GM19023 (cell line): ENCODE data around the gene POC1B.
A peak's percentile ranks its signal among the peaks of the same experiment; 100 is the strongest.

Experiments
- ATAC-seq: cut with Tn5 transposase; IDR thresholded peaks from one replicate; pipeline ENCODE4 v1.9.1; 2021; ENCODE audit warnings: mild to moderate bottlenecking, moderate library complexity; ENCODE audit not compliant: unreplicated experiment

The POC1B gene

DNA sequence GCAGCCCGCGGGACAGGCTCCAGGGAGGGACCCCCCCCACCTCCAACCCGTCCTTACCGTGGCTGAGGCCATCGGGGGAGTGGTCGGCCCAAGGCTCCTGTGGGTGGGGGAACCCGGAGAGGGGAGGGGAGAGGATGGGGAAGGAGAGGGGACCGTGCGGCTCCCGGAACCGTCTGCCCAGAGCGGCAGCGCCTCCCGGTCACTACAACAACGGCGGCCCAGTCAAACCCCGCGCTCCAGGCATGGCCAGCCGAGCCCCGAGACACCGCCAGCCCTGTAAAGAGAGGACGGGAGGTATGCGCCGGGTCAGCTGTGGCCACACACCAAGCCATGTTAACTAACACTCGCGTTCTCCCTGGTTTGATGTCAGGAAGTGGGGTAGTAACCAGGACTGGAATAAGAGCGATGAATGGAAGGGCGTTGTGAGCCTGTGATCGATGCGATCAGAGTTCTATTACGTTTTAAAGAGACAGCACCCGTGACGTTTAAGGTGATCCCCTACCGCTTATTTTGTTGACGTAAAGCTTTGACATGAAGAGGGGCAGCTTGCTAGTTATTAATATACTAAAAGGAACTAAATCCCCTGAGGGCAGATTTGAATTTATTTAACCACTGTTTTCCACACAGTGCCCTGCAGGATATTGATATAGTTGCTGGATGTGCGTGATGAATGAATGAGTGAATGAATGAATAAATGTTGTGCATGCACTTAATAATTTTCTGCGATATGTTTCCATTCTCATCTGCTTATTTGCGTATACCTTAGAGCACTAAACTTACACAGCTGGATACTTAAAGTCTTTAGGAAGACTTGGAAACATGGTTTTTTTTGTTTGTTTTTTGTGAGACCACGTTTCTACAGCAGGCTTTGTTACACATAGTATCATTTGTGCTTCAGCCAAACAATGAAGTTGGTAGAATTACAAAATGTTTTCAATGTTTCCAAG is at the start of gene POC1B:
Gene POC1B (minus strand): TSS at position 224 of the 947 bp plus-strand sequence. CDS start 152 bp downstream, at position 72.
- ATAC-seq, result peak; percentile 73

DNA sequence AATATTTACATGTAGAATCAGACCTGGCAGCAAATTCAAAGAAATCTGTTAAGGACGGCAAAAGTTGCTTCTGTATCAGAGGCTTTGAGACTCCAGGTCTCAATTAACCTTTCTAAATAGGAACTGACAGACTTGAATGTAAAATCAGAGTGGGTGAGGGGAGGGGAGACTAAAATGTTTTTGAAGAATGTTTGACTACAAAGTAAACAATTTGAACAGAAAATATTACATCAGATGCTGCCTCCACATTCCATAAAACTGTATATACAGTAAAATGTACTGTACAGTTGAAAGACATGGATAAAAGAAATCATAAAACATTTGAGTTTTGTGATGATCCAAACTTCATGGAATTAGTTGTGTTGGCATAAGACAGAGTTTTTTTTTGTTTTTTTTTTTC is 49.5 kb upstream of the POC1B start:
- ATAC-seq, result no peak

DNA sequence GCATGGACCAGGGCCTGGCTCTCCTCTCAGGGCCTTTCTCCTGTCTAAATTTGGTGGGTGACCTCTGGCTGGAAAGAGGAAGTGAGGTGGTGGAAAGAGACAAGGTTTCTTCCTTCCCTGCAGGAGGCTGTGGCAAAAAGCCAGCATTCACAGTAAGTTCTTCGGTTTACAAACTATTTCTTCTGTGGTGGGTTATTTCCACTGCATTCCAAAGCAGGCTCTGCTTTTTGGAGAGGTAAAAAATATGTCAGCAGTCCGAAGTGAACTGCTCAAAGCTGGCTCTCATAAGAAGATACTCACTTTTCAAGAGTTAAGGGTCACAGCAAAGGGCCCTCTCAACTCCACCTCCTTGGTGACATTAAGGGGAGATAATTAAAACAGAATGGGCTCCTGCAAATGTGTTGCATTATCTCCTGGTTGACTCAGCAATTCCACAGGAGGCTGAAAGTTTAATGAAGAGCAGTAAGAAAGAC is 48.9 kb upstream of the POC1B start:
- ATAC-seq, result no peak

DNA sequence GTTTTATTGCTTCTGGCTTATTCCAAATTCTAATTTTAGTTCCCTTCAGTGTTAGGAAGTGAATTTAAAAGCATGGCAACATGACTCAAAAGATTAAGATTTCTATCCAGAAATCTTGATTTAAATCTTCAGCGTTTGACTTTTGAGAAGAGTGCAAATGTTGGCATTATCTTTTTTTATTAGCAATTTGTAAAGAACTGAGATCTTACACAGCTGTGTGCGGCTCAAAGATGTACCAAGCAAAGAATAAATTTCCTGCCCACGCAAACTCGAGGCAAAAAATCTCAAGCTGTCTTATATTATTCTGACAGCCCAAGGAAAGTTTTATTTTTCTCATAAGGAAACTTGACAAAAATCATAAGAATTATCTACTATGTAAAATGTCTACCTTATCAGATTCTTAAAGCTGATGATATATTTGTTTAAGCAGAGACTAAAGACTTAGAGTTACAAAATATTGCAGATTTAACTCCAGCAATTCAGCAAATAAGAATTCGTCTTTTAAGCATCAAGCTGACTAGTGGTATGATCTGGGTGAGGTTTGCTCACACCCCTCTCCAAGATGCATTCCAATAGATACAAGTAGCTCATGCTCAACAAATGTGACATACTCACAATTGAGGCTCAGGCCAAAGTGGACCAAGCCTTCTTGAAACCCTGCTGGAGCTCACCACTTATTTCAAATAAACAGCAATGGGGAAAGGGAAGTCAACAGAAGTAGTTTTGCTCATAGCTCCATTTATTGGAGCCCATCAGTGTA is 47.4 kb upstream of the POC1B start:
- ATAC-seq, result no peak

DNA sequence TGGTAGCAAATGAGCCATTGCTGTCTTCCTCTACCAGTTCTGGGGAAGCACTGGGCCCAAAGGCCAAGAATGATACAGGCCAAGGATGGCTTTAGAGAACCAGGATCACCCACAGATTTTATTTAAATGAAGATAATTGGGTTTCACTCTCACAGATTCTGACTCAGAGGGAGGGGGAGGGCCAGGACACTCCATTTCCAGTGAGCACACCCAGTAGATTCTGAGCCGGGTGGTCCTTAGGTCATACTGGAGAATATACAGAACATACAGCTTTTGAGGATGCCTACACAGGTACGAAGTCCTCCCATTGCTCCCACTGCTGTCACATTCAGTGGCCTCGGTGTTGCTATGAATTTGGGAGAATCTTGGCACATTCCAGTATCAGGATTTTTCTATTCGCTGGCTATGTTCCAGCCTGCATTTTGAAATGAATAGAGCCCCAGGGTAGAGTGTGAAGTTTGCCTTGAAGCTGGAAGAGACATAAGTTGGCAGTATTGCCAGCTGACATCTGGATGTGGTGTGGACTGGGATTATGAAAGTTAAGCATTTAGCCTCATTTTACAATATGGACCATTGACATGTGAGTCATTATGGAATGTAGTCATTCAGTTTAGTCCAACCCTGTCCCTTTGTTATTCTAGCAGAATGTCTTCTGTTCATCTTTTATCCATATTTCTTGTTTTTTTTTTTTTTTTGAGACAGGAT is 45.8 kb upstream of the POC1B start:
- no peak for ATAC-seq

DNA sequence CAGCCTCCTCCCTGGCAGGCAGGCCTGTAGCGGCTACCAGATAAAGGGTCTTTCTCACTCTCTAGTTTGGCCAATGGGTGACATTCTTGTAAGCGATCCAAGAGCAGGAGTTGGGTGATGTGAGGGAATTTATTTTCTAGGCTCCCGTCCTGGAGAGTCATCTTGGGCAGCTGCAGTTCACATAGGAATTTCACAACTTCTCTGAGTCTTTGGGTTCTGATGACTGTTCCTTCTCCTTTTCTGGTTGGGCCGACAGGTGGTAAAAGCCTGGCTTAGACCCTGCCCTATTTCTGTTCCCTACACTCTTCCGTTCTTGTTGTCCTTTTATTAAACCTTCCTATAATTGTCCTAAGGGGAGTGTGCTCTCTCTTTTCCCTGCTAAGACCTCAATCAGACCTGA is 42.6 kb upstream of the POC1B start:
- no peak for ATAC-seq

DNA sequence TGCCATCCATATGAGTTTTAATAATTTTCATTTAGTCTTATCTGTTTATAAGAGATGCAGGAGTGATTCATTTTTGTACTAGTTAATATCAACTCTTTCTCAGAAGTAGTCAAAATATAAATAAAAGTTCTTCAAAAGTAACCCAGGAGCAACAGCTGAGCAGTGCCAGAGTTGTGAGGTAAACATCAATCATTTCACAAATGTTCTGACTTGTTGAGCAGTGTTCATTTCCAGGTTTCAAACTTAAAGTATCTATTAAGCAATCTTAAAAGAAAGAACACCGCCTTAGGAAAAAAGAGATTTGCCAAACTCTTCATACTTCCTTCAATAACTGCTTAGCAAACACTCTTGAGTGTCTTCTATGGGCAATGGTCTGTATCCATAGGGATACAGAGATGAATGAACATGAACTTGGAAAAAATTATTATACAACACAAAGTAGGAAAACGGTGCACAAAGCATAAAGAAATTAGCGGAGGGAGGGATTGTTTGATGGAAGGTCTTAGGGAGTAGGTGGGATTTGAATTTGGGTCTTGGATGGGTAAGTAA is 41.9 kb upstream of the POC1B start:
- ATAC-seq, result no peak

DNA sequence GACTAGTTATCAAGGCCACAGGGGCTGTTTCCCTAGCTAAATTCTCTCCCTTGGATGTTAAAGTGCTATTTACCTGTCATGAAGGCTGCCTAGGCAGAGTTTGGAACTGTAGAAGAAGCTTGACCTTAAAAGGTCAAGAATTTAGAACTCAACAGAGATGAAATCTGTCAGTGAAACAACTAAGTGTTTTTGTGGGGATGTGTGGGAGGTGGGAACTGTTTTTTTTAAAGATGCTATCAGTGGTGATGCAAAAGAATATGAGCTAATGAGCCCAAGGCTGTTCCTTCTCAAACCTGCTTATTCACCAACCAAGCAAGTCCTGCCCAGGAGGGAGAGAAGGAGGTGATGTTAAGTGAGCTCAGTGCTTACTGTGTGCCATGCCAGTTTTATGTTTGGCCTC is 40.8 kb upstream of the POC1B start:
- ATAC-seq, result no peak

DNA sequence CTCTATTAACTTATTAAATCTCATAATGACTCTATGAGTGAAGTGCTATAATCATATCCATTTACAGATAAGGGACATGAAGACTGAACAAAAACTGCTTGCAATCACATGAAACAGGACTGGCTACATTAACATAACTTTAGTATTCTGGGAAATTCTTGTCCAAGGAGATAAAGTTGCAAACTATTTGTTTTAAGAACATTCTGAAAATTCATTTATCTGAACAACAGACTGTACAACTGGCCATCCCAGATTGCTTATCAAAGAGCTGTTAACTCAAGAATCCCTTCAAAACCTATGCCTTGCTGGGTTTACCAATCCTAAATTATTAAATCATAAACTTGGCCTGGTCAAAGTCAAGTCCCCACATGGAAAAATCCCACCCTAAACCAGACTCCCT is 39.2 kb upstream of the POC1B start:
- ATAC-seq, result no peak

DNA sequence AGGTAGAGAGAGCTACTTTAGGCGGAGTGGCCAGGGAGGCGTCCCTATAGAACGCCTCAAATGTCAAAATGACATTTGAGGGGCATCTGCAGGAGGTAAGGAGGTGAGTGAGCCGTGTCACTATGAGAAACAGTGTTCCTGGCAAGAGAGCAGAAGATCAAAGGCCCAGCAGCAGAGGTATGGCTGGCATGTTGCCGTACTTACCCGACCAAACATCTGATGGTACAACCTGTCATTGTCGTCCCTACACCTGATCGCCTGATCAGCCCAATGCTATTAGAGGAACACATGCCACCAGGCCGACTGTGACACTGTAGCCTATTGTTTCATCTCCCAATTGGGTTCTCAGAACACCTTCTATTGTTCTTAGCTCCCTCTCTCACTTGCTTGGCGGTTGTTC is 33.9 kb upstream of the POC1B start:
- ATAC-seq, result no peak

DNA sequence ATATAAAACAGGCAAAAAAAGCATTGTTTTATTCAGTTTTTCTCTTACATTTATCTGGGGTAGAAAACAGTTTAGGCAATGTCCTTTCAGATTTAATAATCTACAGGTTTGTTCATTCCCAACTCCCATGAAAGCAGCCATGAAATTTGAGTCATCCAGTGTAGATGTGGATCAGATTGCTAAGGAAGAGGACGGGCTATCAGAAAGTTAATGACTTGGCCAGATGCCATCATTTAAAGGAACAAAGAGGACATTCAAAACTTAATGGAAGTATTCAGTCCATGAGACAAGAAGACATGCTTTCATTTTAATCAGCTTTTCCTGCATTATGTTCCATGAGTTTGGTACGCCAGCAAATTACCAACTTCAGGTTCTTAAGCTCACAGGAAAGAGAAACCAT is 31.1 kb upstream of the POC1B start:
- ATAC-seq, result no peak

DNA sequence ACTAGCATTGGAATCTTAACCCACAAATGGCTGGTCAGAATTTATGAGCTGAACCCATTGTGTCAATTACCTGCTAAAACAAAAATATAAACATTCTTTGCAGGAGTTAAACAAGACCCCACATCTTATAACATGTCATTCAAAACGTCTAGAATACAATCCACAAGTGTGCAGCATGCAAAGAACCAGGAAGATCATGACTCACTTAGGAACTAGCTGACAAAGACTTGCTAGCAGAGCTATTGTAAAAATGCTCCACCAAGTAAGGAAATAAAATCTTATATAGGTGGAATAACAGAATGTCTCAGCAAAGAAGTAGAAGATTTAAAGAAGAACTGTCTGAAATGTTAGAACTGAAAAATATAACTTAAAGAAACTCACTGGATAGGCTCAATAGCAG is 26.5 kb upstream of the POC1B start:
- no peak for ATAC-seq

DNA sequence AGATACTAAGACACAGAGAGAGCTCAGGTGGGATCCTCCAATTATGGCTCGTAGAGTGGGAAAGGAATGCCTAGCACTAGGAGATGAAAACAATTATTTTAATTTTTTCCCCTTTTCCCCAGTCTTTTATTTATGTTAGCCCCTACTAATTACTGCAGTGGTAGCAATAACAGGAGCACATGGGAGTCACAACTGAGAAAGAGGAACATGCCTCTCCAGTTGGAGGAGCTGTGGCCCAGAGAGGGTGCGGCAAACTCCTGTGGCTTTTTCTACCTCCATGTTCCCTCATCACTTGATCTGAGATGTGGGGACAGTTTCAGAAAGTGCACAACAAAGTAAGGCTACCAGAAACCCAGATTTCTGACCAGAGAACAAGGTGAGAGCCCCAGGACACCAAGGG is 25.9 kb upstream of the POC1B start:
- ATAC-seq, result no peak

DNA sequence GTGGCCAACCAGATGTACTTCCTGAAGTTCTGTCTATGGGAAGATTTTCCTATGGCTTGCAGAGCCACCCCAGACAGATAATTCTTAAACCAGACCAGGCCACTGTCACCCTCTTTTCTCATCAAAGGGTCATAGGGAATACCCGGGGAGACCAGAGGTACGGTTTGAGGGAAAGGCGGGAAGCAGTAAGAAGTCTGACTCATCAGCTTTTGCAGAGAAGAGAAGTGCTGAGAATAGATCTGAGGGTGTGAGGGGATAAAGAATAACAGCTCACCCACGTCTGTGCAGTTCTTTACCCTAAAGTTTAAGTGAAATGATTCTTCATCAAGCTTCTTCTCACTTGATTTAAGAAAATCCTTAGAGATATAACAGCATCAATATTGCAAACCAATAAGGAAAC is 21.3 kb upstream of the POC1B start:
- no peak for ATAC-seq

DNA sequence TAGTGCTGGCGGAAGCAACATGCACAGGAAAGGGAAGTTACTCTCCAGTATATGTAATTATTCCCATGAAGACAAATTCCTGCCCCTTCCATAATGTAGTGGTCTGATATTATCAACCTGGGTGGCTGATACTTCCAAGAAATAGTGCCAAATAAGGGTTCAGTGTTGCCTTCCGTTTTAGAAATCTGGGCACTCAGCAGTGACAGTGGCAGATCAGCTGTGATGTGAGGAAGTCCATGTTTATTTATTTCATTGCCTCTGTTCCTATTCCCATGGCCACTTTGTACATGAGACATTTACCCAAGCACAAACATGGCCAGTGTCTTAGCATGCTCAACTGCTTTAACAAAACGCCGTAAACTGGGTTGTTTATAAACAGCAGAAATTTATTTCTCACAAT is 20.3 kb upstream of the POC1B start:
- no peak for ATAC-seq

DNA sequence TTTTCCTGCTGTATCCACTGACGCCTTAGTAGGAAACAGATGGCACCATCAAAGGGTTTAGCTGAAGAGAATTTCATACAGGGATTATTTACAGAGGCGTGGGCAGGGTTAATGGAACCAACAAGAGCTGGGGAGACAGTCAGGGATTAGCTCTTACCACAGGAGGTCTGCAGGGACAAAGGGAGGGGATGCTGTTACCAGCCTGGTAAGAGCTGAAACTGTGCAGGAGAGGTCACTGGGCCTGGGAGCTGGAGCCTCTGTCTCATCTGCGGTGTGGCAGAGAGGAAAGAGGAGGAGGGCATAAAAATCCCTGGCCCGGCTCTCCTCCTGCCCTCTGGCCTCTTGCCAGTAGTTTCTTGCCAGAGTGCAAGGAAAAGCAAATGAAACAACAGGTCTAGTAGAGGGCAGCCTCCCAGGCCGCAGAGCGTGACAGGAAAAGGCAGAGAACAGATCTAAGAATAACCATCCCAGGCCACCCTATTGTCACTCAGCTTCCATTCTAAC is 18.9 kb upstream of the POC1B start:
- ATAC-seq, result no peak

DNA sequence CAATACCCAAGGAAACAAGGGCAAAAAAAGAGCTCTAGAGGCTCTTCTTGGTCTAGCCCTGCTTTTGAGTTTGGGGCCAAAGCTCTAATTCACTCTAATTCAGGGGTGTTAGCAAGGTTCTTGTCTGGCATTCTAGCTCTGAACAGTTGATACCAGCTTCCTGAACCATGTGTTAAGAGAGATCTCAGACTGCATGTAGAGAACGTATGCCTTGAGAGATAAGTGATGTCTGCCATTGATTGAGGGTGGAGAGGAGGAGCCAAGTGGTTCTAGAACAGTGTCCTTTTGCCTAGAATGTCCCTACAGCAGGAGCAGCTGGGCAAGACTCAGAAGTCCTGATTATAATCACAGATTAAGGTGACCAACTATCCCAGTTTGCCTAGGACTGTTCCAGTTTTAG is 18.2 kb upstream of the POC1B start:
- no peak for ATAC-seq

DNA sequence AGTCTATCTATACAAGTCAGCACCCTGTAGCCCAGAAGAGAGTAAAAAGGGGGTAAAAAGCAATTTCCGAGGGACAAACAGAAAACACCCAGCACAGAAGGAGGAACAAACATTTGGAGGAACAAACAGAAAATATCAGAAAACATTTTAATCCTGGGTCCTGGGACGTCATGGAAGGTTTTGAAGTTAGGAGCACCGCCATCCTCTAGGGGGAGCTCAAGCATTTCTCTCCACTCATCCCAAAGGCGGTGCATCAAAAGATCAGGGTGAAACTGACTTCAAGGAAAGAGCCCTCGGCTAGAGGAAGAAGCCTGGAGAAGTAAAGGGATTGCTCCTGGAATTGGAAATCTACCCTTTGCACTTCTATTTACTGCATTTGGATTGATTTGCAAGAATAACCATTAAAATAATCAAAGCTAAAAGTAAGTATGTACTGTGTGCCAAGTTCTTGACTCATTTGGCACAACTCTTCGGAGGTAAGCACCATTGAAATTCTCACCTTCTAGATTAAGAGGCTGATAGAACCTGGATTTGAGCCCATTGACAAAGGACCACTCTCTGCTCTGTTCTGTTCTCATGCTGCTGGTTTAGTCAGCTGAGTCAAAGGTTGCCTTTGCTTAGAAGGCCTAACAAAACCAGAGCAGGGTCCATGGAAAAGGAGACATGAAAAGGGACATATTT is 17.2 kb upstream of the POC1B start:
- ATAC-seq, result peak; percentile 82

DNA sequence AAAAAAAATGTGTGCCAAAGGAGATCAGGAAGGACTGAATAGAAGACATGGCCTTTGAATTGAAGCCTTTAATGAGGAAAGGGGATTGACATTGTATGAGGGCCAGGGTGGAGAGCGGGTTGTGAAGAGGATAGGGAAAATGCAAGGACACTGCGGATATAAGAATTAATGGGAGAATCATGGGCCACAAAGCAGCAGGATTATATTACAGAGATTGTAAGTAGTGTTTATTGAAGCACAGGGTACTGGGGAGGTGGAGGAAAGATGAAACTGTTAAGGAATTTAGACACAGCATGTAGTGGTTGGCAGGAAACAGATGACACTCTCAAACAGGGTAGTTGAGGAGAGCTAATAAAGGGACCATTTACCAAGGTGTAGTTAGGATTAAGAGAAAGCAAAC is 16.4 kb upstream of the POC1B start:
- no peak for ATAC-seq

DNA sequence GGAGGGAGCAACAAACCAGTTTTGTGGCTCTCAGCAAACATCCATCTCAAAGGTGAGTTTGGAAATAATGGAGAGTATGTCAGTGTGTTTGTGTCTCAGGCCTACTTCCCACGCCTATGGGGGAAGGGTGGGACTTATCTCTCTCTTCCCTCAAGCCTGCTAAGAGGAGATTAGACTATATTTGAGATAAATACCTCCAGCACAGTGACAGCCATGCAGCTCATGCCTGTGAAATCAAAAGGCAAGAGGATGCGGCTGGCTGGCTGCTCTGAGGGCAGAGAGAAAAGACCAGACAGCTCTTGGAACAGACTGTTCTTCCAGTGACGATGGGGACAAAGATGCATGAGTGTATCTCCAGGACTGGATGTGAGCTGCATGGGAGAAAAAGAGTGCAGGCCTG is 14.7 kb upstream of the POC1B start:
- ATAC-seq, result no peak
